ENCODE data around the gene GBF1.

DNA sequence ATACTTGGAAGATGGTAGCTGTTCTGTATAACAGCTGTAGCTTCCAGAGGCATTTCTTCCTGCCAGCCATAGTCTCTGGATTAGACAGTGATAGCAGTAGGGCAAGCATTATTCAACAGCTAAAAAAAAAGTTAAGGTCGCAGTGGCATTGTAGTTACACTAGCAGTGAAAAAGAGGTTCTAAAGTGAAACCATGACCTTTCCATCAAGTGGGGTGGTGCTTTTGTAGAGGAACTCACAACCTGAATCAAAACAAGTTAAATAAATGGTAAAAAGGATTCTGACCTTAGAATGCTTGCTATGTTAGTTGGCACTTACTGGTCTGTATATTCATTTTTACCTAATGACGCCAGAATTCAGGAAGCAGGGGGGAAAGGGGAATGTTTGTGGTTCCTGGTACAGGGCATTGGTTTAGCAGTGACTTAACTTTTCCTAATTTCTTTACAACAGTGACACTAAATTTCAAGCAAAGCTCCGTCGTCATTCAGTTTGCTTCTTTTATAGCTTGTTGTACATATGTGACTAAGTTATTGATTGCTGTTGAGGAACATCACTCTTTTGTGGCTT lies 55.0 kb downstream of the GBF1 start:
- TF ChIP-seq POLR2A (IDR thresholded peaks at IDR 0.05) (no peak), CTCF (IDR thresholded peaks at IDR 0.05 in 8 of 11, conservative IDR thresholded peaks at IDR 0.05 in 3 of 11) (no peak), POLR2AphosphoS5 (IDR thresholded peaks at IDR 0.05) (no peak)

All from spleen (tissue), 7 donors.